Type B pancreatic cell (in vitro differentiated cells): Measurements from ENCODE around the gene STK4. TPM values are rescaled to one million over a fixed set of nuclear protein-coding genes. Genes with fewer than 3 reads are reported as not detected.
A peak's percentile ranks its signal among the peaks of the same experiment; 100 is the strongest.

ENCODE experiments used
- DNase-seq: peaks from one replicate; pipeline ENCODE4 v3.0.0; 2021; ENCODE audit warnings: mixed read lengths; ENCODE audit not compliant: unreplicated experiment; ENCODE audit errors: extremely low spot score
- H3K27ac Mint-ChIP-seq: 2 replicates; pipeline ENCODE4 v1.8.0; 2021; ENCODE audit warnings: mild to moderate bottlenecking, mixed read lengths
- H3K27me3 Mint-ChIP-seq: 2 replicates; pipeline ENCODE4 v1.8.0; 2021; ENCODE audit warnings: mixed read lengths
- H3K36me3 Mint-ChIP-seq: 2 replicates; pipeline ENCODE4 v1.8.0; 2021; ENCODE audit warnings: mixed read lengths
- H3K4me1 Mint-ChIP-seq: one replicate; pipeline ENCODE4 v1.8.0; 2021; ENCODE audit warnings: mixed read lengths; ENCODE audit not compliant: unreplicated experiment
- H3K4me3 Mint-ChIP-seq: 2 replicates; pipeline ENCODE4 v1.8.0; 2021; ENCODE audit warnings: mild to moderate bottlenecking, mixed read lengths
- H3K9me3 Mint-ChIP-seq: 2 replicates; pipeline ENCODE4 v1.8.0; 2021; ENCODE audit warnings: mixed read lengths
- total RNA-seq: library from RNA; stranded (reverse); gene quantifications from 2 replicates; pipeline ENCODE4 v1.2.1, GENCODE V29; 2021; ENCODE audit warnings: low replicate concordance
- TF ChIP-seq, protein P1 (sequence below): fragments of 200-600 bp; sonication (generic); conservative IDR thresholded peaks from 2 replicates; pipeline ENCODE4 v1.5.0; 2021; ENCODE audit warnings: antibody characterized with exemption, mild to moderate bottlenecking

The STK4 gene
- total RNA-seq, 1 donor from 2014 or later, result 32.6 TPM

DNA sequence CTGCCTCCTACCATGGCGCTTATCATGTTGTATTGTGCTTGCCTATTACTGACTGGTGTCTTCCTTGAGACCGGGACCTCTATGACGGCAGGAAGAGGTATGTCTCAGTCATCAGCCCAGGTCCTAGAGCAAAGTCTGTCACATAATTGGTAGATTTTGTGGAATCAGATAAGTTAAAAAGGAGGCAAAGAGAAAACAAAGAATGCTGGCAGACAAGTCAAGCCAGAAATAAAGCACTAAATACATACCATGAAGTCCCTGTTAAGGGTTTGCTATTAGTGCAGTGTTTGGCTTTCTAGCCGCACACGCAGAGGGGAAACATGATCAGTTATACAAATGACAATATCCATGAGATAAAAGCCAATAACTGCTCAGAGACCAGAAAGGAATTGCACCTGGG is 12.1 kb upstream of the STK4 start:
- Mint-ChIP-seq H3K27me3 (no peaks in the 10 kb centered on the region), H3K27ac (peak overlapping the region; percentile 97), H3K4me1 (peaks cover 35% of the 10 kb centered on the region), H3K36me3 (peaks cover 52% of the 10 kb centered on the region), H3K9me3 (no peaks in the 10 kb centered on the region), H3K4me3 (peak overlapping the region; percentile 65)
- no peak for DNase-seq
- TF ChIP-seq, protein P1, sequence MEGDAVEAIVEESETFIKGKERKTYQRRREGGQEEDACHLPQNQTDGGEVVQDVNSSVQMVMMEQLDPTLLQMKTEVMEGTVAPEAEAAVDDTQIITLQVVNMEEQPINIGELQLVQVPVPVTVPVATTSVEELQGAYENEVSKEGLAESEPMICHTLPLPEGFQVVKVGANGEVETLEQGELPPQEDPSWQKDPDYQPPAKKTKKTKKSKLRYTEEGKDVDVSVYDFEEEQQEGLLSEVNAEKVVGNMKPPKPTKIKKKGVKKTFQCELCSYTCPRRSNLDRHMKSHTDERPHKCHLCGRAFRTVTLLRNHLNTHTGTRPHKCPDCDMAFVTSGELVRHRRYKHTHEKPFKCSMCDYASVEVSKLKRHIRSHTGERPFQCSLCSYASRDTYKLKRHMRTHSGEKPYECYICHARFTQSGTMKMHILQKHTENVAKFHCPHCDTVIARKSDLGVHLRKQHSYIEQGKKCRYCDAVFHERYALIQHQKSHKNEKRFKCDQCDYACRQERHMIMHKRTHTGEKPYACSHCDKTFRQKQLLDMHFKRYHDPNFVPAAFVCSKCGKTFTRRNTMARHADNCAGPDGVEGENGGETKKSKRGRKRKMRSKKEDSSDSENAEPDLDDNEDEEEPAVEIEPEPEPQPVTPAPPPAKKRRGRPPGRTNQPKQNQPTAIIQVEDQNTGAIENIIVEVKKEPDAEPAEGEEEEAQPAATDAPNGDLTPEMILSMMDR, result no peak

DNA sequence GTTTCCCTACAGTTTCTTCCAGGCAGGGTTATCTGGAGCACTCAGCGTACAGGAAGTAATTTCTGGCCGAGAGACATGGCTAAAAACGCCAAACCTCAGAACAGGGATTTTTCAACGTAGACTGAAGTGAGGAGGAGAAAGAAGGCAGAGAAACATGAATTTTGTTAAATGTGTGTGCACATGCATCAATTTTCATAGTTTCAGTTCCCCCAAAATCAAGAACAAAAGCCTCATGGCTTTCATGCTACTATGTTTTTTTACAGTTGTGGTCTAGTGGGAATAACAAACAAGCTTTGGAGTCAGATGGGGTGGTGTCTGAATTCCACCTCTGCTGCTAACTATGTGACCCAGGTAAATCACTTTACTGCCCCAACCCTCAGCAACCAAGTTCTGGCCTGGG is 11.0 kb upstream of the STK4 start:
- no peaks in the 10 kb centered on the region for H3K9me3 Mint-ChIP-seq
- peak overlapping the region; percentile 20 for H3K4me3 Mint-ChIP-seq
- DNase-seq, result no peak
- H3K27ac Mint-ChIP-seq, result peak overlapping the region; percentile 97
- H3K27me3 Mint-ChIP-seq, result no peaks in the 10 kb centered on the region
- peaks cover 52% of the 10 kb centered on the region for H3K36me3 Mint-ChIP-seq
- TF ChIP-seq, protein P1, result no peak
- peaks cover 41% of the 10 kb centered on the region for H3K4me1 Mint-ChIP-seq

DNA sequence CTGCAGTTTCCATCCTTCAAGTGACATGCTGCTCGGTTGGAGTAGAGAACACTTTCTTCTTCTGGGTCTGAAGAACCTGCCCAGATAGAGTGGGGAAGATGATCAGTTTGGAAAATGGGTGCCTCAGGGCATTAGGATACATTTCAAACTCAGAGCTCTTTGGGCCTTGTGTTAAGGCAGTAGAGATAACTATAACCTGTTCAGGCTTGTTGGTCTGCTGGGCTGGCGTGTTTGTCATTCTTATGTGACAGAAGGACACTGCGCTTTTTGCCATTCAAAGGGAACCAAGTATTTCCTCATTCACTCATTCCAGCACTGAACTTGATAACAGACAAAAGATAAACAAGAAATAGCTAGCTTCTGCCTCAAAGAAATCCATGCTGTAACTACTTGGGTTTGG is 9.9 kb upstream of the STK4 start:
- no peak for DNase-seq
- Mint-ChIP-seq H3K9me3 (no peaks in the 10 kb centered on the region), H3K36me3 (peaks cover 45% of the 10 kb centered on the region), H3K4me1 (peaks cover 52% of the 10 kb centered on the region), H3K27ac (peak overlapping the region; percentile 97), H3K27me3 (no peaks in the 10 kb centered on the region), H3K4me3 (peak overlapping the region; percentile 81)
- TF ChIP-seq, protein P1, result no peak

DNA sequence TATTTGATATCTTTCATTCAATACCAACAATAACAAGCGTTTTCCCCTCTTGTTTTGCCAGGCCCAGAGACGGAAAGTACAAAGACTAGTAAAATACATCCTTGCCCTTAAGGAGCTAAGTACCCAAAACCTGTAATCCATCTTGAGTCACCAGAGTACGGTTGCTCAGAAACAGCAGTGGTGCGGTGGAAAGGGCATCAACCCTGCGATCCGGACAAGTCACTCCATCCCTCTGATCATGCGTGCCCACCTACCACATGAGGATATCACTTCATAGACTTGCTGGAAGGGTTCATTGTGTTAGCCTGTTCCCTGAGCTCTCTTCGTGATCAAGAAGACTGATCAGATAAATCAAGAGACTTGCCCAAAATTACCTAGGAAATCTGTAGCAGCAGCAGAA is 8.0 kb upstream of the STK4 start:
- TF ChIP-seq, protein P1, result no peak
- Mint-ChIP-seq H3K36me3 (peaks cover 34% of the 10 kb centered on the region), H3K27me3 (no peaks in the 10 kb centered on the region), H3K4me3 (peak overlapping the region; percentile 97), H3K4me1 (peaks cover 47% of the 10 kb centered on the region), H3K27ac (peak overlapping the region; percentile 95), H3K9me3 (no peaks in the 10 kb centered on the region)
- DNase-seq, result no peak

DNA sequence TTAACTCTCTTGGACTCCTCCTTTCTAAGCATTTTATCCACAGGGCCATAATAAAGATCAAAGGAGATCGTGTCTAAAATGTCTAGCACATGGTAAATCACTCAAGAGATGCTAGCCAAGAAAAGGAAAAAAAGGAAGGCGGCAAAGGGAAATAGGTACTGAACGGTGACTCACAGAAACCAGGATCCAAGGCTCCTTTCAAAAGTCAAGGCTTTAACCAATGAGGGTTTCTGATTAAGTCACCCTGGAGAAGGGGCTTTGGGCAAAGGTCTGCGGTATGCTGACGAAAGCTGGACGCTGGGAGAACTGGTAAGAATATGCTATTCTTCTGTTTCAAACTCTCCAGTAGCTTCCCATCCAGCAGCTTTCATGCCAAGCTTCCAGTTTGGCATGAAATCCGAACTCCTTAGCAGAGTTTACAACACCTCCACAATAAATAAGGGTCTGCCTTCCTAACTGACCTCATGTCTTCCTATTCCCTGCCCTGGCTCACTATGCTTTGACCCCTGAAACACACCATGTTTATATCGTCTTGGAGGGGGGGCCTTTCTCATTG is 7.2 kb upstream of the STK4 start:
- Mint-ChIP-seq H3K36me3 (peaks cover 25% of the 10 kb centered on the region), H3K4me3 (peak overlapping the region; percentile 97), H3K9me3 (no peaks in the 10 kb centered on the region), H3K4me1 (peaks cover 38% of the 10 kb centered on the region), H3K27ac (peak overlapping the region; percentile 95), H3K27me3 (no peaks in the 10 kb centered on the region)
- TF ChIP-seq, protein P1, result no peak
- no peak for DNase-seq
